Testis (tissue), 2 donors: ENCODE measurements around the gene PPP1R13B.

Source experiments
- CTCF ChIP-seq, 3 experiments: fragments of 450-650 bp in 2 of 3; fragments of 200-600 bp in 1 of 3; sonication (generic) in 1 of 3; IDR thresholded peaks; one replicate each; pipeline ENCODE4 v1.5.1; 2016 to 2019; ENCODE audit warnings: antibody characterized with exemption in 3 of 3, mild to moderate bottlenecking in 2 of 3, moderate library complexity in 1 of 3
- POLR2A ChIP-seq: fragments of 450-650 bp; IDR thresholded peaks from one replicate; pipeline ENCODE4 v1.6.1; 2017; ENCODE audit warnings: antibody characterized with exemption, mild to moderate bottlenecking, moderate library complexity

- TF ChIP-seq CTCF (IDR thresholded peaks at IDR 0.05) = no peak
- no peak for TF ChIP-seq POLR2A
Observed at GRCh38 chr14:103734081-103734888, 113.1 kb downstream of the PPP1R13B start.
